HG03159 (cell line): Measurements from ENCODE around the gene HRG.
A peak's percentile ranks its signal among the peaks of the same experiment; 100 is the strongest.
"Not testable (repeated sequence)": the region's sequence is repeated elsewhere in the genome, so short reads cannot be mapped to it uniquely, and the experiment has no call there.

Experiments used
- ATAC-seq: cut with Tn5 transposase; IDR thresholded peaks from one replicate; pipeline ENCODE4 v1.9.1; 2021; ENCODE audit warnings: mild to moderate bottlenecking, moderate library complexity; ENCODE audit not compliant: unreplicated experiment

The HRG gene, protein sequence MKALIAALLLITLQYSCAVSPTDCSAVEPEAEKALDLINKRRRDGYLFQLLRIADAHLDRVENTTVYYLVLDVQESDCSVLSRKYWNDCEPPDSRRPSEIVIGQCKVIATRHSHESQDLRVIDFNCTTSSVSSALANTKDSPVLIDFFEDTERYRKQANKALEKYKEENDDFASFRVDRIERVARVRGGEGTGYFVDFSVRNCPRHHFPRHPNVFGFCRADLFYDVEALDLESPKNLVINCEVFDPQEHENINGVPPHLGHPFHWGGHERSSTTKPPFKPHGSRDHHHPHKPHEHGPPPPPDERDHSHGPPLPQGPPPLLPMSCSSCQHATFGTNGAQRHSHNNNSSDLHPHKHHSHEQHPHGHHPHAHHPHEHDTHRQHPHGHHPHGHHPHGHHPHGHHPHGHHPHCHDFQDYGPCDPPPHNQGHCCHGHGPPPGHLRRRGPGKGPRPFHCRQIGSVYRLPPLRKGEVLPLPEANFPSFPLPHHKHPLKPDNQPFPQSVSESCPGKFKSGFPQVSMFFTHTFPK

GRCh38 chr3:186665625-186666188, at the start of gene HRG:
Gene HRG, plus strand, starts transcription at chr3:186666014. Its CDS starts 18 bp downstream, at chr3:186666032.
- no peak for ATAC-seq

DNA sequence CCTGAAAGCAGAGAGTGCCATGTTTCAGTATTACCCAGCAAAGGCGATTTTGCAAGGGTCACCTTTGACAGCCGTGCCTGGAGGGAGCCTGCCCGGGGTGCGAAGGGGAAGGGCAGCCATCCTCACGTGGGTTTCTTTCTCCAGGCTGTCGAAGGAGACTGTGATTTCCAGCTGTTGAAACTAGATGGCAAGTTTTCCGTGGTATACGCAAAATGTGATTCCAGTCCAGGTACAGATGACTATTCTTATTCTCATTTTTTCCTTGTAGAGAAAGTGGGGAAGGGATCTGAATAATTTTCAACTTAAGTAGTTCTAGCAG, 49.6 kb upstream of the HRG start:
- no peak for ATAC-seq

DNA sequence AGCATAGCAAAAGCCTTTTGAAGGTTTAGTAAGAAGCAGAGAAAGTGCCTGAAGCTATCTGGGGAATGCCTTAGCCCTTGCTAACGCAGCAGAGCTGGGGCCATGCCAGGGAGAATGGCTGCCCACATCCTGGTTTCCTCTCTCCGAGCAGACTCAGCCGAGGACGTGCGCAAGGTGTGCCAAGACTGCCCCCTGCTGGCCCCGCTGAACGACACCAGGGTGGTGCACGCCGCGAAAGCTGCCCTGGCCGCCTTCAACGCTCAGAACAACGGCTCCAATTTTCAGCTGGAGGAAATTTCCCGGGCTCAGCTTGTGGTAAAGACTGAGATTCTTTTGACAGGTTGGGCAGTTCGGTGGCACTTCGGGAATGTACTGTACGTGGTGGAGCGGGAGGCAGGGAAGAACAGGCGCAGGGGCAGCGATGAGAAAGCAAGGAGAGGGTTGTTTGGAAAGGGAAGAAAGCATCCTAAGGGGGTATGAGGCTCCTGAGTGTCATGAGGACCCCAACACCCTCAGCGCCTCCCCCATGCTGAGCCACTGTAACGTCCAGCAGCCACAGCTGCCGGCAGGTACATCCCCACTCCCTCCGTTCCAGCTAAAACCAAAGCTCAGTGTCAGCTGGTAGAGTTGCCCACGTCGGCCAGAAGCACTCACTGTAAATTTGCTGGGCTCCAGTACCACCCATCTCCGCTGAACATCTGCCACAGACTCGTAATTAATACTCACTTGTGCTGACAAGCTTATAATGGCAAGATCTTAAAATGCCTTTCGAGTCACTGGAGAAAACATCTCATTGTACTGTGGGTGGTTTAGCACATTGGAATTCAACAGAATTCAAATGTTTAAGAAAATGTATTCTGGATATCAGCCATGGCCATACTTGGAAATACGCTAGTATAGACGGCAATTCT, 48.5 kb upstream of the HRG start:
- ATAC-seq = peak; percentile 89

DNA sequence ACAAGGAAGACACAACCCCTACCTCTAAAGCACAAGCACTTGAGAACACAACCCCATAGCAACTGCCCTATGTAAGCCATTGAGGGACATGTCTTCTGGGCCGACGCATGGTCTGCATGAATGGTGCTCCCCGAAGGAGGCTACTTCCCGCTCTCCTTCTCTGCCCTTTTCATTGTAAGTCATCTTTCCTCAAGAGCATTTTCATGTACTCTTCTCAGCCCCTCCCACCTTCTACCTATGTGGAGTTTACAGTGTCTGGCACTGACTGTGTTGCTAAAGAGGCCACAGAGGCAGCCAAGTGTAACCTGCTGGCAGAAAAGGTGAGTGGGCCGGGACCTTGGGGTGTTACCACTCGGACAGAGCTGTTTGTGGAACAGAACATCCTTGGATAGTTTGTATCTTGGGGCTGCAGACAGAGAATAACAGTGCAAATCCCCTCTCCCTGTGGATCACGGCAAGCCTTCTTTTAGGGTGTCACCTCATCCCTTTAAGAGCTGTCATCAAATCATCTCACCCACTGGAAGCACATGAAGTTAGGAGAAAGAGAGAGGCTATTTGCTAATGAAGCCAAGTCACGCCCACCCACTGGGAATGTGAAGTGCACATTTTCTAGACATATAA, 47.4 kb upstream of the HRG start:
- no peak for ATAC-seq

DNA sequence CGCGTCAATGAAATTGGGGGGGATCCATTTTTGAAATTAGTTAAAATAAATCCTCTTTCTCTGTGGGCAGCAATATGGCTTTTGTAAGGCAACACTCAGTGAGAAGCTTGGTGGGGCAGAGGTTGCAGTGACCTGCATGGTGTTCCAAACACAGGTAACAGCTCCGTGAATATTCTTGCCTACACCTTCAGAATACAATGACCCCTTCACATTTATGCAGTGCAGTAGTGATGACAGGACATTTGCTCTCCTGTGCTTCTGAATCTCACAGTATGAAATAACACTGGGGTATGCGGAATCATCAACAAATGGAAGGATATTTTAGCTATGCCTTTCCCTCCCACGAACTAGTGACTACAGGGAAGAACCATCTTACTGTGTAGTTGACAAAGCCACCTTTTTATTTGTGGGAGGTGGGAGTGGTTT, 46.0 kb upstream of the HRG start:
- no peak for ATAC-seq

DNA sequence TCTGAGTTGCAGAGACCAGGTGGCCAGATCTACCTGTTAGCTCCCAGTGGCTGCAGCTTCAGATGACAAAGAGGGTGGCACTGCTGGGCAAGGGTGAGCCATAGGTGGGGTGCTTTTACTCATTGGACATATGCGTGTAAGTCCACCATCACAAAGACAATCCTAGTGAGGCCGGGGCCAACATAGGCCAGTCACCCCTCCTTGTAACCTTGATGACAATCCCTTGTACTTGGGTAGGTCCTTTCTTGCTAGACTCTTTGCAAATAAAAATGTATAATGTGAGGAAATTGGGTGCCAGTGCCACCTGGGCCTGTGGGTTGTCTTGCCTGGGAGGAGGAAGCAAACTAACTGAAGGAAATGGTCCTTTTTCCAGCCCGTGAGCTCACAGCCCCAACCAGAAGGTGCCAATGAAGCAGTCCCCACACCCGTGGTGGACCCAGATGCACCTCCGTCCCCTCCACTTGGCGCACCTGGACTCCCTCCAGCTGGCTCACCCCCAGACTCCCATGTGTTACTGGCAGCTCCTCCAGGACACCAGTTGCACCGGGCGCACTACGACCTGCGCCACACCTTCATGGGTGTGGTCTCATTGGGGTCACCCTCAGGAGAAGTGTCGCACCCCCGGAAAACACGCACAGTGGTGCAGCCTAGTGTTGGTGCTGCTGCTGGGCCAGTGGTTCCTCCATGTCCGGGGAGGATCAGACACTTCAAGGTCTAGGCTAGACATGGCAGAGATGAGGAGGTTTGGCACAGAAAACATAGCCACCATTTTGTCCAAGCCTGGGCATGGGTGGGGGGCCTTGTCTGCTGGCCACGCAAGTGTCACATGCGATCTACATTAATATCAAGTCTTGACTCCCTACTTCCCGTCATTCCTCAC, 45.4 kb upstream of the HRG start:
- ATAC-seq = no peak

DNA sequence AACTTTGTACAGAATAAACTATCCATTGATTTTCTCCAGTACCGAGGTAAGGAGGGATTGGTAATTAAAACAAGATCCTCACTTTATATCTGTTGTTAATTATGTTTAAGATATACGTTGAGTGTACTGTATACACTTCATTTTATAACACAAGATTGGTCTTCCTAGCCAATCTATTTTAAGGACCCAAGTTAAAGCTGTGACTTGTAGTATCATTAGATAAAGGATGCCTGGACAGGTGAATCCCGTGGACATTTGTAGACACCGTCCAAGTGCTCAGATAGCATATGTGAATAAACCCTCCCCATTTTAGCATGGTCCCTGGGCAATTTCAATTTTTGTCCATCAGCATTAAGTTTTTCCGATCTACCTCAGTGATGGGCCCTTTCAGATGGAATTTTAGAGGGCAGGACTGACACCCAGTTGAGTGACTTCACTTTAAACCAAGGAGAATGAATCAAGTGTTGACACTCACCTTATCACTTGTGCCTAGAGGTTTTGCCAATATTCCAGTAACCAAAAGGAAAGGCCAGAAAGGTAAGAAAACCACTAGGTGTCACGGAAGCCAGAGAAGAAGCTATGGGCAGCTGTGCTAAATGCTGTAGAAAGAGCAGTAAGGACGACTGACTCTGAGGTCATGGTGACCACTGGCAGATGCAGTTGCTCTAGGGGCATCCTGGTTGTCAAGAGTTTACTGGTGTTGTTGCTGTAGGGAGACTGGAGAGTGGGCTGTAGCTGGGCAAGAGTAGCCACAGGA, 43.7 kb upstream of the HRG start:
- no peak for ATAC-seq

- no peak for ATAC-seq
Observed at GRCh38 chr3:186622651-186623310, 43.0 kb upstream of the HRG start.

GRCh38 chr3:186624598-186624997, 41.2 kb upstream of the HRG start:
- no peak for ATAC-seq

DNA sequence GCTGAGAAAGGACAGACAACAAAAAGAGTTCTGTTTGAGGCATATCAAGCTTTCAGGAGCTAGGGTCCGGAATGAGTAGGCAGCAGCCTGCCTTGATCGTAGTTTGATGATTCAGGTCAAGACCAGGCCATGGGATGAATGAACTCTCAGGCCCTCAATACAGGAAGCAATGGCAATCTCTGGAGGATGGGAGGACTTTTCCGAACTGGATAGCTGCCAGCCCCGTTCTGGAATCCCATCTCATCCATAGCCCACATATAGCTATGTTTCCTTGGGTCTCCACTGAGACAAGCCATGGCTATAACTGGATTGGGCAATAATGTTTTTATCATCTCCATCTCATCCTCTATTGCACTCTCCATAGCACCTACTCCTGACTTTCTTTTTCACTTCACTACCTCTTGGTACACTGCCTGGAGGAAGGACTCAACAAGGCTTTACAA, 40.2 kb upstream of the HRG start:
- ATAC-seq = no peak

- ATAC-seq = no peak
Observed at GRCh38 chr3:186626254-186626847, 39.5 kb upstream of the HRG start.

DNA sequence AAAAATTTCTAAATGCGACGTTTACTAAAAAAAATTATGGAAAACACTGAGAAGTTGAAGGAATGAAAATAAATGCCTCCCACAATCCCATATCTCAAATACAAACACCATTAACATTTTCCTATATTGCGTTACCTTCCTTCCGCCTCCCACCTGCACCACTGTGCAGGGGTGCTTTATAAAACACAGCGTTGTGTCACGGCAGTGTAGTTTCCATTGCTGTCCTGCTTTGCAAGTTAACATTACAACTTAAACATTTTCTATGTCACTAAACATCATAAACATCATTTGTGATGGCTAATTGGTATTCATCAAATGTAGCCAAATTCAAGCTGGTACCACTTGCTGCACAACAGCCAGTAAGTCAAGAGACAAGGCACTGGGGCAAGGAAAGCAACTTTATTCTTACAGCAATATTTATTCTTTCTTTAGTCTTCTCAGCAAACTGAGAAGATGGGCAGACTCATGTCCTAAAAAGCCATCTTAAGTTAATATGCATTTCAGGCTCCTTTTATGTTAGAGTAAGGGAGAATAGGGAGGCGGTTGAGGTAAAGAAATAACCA, 37.9 kb upstream of the HRG start:
- no peak for ATAC-seq

- no peak for ATAC-seq
Observed at GRCh38 chr3:186628756-186629155, 37.1 kb upstream of the HRG start.

GRCh38 chr3:186630950-186631641, 34.7 kb upstream of the HRG start:
- ATAC-seq = no peak

DNA sequence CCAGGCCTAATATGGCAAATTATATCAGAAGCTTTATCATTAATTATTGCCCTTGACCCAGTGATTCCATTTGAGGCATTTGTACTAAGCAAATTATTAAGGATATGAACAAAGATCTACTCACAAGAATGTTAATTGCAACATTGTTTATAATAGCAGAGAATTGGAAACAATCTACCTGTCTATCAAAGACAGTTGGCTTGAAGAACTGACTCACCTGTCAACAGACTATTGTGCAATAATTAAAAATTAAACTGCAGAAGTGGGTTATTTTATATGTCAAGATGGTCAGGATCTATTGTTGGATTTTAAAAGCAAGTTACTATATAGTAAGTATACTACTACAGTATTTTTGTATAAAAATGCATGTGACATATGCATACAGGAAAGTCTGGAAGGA, 32.3 kb upstream of the HRG start:
- ATAC-seq = no peak

DNA sequence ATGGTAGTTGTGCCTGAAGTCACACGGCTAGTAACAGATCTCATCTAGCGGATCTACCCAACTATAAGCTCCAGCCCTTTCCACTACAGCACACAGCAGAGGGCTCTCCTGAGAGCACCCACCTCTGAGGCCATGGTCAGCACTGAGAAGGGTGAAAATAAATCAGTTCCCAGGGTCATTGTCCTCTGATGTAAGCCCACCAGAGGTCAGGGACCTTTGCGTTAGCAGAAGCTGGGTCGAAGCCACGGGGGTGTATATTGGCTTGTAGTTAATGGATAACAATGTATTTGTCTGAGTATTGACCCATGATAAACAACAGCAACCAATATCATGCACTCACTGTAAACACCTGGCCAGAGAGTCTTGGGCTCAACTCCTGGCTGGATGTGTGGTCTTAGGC, 31.6 kb upstream of the HRG start:
- ATAC-seq = not testable (repeated sequence)

GRCh38 chr3:186635532-186635931, 30.3 kb upstream of the HRG start:
- no peak for ATAC-seq
